ENCODE data around the gene WDR4.

DNA sequence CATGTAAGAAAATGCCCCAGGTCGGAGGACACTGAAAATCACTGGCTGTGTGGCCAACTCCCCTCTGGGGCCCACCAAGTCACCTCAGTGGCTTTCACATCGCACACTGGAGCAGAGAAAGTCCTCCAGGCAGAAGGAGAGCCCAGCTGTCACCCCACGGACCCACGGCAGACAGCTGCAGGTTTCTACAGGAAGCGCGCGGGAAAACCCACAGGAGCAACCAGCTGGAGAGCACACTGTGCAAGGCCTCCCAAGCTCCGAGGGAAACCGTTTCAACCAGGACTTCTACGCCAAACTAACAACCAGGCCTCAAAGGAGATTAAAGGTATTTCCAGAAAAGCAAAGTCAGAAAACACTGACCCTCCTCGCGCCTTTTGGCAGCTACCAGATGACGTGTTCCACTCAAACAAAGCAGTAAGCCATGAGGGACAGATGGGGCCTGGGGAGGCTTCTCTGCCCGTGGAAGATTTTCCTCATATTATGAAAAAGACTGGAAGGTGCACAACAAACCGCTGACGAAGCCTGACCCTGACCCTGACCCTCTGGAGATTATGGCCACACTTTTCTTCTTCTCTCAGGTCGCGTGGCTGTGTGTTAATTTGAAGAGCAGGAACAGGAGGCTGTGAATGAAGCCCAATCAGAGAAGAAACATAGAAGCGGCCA is 21.0 kb downstream of the WDR4 start:
- TF ChIP-seq SUZ12 (IDR thresholded peaks at IDR 0.05; ENCODE audit: extremely low read depth, insufficient read depth, insufficient read length) (no peak), ZNF274 (IDR thresholded peaks at IDR 0.05; ENCODE audit: low read depth, low read length) (no peak), YY1 (IDR thresholded peaks at IDR 0.05; ENCODE audit: insufficient read depth, insufficient read length) (no peak)
